GM19043 (cell line): ENCODE results near the gene ZNF302.

ENCODE experiments used
- ATAC-seq: cut with Tn5 transposase; IDR thresholded peaks from one replicate; pipeline ENCODE4 v1.9.1; 2021; ENCODE audit warnings: low read depth; ENCODE audit not compliant: unreplicated experiment

Gene ZNF302

DNA sequence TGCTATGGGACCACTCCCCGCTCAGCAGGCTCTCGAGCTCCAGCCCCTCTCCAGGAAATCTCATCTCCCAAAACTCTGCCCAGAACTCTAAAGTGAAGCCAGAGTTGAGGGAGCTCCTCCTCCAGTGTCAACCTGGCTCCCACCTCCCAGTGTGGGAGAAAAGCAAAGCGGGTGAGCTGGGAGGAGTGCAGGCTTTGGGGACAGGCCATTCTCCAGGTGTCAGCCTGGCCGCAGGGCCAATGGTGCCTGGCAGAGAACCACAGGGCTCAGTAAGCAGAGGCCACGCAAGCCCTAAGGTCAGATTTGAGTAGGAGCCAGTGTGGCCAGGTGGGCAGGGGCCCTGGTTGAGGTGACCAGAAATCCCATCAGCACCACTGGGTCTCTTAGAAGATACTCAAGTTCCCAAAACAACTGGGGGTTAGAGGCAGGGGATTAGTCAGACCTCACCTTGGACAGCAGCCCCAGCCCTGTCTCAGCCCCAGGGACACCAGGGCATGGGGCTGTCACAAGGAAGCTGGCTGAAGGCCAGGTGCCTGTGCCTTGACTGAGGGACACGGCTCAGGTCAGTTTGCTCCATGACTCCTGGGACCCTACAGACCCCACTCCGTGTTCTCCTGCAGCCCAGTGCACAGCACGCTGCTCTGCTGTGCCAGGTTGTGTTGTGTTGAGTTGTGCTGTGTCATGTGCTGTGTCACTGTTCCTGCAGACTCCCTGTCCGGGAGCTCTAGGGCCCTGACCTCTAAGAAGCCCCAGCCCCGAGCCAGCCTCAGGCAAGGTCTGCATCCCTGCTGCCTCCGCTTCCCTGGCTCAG is 53.7 kb downstream of the ZNF302 start:
- ATAC-seq: no peak

DNA sequence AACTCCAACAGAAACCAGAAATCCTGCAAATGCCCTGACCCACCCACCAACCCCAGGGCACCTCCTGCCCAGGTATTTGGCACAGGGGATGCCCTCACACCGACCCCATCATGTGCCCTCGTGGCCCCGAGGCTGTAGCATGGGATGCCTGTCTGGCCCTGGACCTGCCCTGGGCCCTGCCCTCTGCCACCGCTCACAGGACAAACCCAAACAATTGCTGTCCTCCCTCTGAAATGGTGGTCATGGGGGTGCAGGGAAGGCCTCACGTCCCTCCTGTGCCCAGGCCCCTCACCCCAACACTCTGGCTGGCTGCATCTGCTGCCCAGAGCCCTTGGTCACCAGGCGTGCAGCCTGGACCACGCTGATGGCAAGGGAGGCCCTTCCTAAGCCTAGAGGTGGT is 54.5 kb downstream of the ZNF302 start:
- ATAC-seq: no peak

DNA sequence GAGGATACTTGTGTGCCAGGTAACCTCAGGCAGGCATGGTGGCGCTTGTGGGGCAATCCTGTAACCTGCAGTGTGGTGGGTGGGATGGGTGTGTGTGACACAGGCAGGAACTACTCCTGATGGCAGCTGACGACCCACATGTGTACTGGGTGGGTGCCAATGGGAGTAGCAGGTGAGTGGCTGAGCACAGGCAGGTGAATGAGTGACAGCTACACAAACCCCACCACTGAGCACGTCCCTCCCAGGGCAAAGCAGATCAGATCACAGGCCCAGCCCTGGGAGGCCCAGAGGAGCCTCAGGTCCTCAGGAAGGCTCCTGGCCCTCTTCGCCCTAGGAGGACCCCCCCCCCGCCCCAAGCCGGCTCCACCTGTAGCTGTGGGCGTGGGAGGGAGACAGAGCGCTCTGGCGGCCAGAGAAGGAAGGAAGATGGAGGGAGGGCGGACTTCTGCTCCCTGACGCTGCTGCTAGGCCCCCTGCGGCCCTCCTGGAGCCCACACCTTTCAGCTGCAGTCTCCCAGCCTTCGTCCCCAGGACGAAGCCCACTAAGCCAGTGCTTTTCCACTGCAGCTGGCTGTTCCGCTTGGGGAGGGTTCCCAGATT is 55.2 kb downstream of the ZNF302 start:
- no peak for ATAC-seq

DNA sequence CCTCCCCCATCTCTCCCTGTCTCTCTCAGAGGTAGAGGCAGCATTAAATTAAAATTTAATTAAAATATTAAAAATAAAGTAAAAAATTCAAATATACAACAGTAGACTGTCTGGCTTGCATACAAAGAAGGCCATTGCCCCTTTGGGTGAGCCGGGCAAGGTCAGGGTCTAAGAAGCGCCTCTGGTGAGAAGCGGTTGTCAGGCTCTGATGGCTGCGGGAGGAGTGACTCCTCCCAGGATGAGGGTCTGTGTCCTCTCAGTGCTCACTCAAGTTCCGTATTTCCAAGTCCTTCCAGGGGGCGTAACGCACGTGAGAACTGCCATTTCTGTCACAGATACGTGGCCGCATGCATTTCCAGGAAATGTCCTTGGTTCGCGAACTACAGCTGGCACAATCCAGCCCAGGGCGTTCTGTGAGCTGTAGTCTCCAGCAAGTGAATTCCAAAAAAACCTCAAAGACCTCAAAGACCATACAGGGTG is 55.8 kb downstream of the ZNF302 start:
- peak; percentile 17 for ATAC-seq

DNA sequence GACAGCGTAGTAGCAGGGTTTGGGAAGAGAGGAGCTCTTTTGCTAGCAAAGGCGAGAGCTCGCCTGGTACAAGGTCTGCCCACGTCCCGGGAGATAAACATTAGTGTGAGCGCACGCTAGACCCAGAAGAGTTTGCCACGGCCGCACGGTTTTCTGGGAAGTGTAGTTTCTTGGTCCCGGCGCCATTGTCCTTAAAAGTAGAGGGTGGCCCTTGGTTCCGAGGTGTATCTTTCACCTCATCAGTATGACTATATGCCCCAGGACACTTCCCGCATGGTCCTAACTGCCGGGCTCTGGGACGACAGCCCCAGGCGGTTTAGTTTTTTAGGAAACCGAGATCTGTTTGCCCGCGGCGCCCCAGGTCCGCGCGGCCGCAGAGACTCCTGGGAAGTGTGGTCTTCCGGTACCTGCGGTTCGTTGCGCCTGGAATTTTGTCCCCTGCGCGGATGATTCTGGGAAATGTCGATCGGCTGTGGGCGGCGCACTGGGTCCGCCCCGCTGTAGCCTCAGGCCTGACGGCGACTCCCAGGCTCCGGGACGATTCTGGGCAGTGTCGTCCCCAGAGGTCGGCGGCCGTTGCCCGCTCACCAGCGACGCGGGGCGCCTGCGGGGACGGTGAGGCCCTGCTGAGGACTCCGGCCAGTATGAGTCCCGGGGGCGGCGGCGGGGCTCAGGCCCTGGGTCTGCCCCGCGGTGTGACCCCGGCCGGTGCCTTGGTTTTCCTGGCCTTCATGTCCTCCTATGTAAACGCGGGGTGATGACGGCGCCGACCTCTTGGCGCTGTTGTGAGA is 56.5 kb downstream of the ZNF302 start, which contains the start of gene ZNF181:
Gene ZNF181 (plus strand): TSS at position 498 of the 791 bp plus-strand sequence. CDS start 795 bp downstream, outside the sequence.
- ATAC-seq: peak; percentile 72

DNA sequence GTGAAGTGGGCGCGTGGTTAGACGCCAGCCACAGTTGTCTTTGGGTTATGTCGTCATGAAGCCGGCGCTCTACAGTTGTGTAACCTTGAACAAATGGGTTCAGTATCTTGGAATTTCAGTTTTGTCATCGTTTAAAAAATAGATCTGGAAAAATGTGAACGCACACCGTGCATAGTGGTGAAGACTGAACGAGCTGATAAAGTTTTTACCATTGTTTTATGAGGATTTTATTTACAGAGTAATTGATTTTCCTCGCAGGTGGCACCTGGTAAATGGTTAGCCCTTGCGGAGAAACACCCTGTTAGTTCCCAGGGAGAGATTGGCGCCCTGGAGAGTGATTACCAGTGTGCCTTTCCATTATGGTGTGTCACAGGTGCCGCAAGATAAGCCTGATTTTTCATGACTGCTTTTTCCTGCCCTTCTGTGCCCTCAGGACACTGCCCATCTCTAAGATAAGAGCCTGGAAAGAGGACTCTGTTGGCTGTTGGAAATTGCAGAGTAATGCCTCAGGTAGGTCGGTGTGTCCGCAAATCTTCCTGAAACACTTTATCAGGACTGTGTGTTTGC is 57.1 kb downstream of the ZNF302 start:
- peak; percentile 30 for ATAC-seq
